Upper lobe of left lung (tissue), 6 donors: ENCODE data around the gene RTL3. TPM values are rescaled to one million over a fixed set of nuclear protein-coding genes. Genes with fewer than 3 reads are reported as not detected.

Experiments used
- ATAC-seq, 2 donors: fragments of 200-7000 bp; cut with Tn5 transposase; one replicate each; pipeline ENCODE4 v1.9.1; 2022; ENCODE audit warnings: mild to moderate bottlenecking in 2 of 2, moderate library complexity in 2 of 2; ENCODE audit not compliant: low FRiP score in 2 of 2
- DNase-seq, 2 donors: peaks; one replicate each; pipeline ENCODE4 v3.0.0-alpha.2; 2019 to 2020
- H3K27ac ChIP-seq, 4 donors: fragments of 200-600 bp; sonication (generic); one replicate each; pipeline ENCODE4 v1.5.1; 2016 to 2019
- H3K27me3 ChIP-seq, 4 donors: fragments of 200-600 bp; sonication (generic); one replicate each; pipeline ENCODE4 v1.5.1; 2017 to 2019
- H3K36me3 ChIP-seq, 4 donors: fragments of 200-600 bp; sonication (generic); one replicate each; pipeline ENCODE4 v1.5.1; 2016 to 2019
- H3K4me1 ChIP-seq, 4 donors: fragments of 200-600 bp; sonication (generic); one replicate each; pipeline ENCODE4 v1.5.1; 2018 to 2019
- H3K4me3 ChIP-seq, 4 donors: fragments of 200-600 bp; sonication (generic); one replicate each; pipeline ENCODE4 v1.5.1; 2017 to 2019; ENCODE audit warnings: mild to moderate bottlenecking in 2 of 4, moderate library complexity in 1 of 4
- H3K9me3 ChIP-seq, 4 donors: fragments of 200-600 bp; sonication (generic); one replicate each; pipeline ENCODE4 v1.5.1; 2018 to 2019
- EP300 ChIP-seq, 4 donors: sonication (generic); formaldehyde crosslinking; IDR thresholded peaks; one replicate each; pipeline ENCODE4 v1.5.1; 2017; ENCODE audit warnings: antibody characterized with exemption in 4 of 4, control low read depth in 2 of 4
- POLR2A ChIP-seq, 4 donors: fragments of 450-650 bp; IDR thresholded peaks; one replicate each; pipeline ENCODE4 v1.5.1; 2016 to 2017; ENCODE audit warnings: antibody characterized with exemption in 4 of 4, mild to moderate bottlenecking in 2 of 4
- POLR2AphosphoS5 ChIP-seq, 2 donors: sonication (generic); formaldehyde crosslinking; IDR thresholded peaks; one replicate each; pipeline ENCODE4 v1.5.1; 2017; ENCODE audit warnings: antibody characterized with exemption in 2 of 2
- WGBS, 2 donors: methylation state at CpG; one replicate each; pipeline ENCODE4 v1.1.5; 2017 to 2018; 5-methylcytosine and 5-hydroxymethylcytosine counted together
- total RNA-seq, 6 donors: library from RNA; depleted of rRNA in 4 of 6; stranded (reverse); fragments of >200 nt in 4 of 6; gene quantifications; one replicate each; pipeline versions ENCODE4 v1.1.0 to v1.2.1, GENCODE V29; 2016 to 2021
- TF ChIP-seq, protein P1 (sequence below), 6 experiments: fragments of 450-650 bp in 4 of 6; fragments of 200-600 bp in 2 of 6; sonication (generic) in 2 of 6; IDR thresholded peaks; one replicate each; pipeline ENCODE4 v1.5.1; 2016 to 2019; ENCODE audit warnings: antibody characterized with exemption in 6 of 6
- donor health status: DM: no; HTN: no; CAD: no; lungs with moderate emphysema.
- donor health status: DM: no; HTN: yes; CAD: no; lungs with severe emphysema.

RTL3 gene, protein sequence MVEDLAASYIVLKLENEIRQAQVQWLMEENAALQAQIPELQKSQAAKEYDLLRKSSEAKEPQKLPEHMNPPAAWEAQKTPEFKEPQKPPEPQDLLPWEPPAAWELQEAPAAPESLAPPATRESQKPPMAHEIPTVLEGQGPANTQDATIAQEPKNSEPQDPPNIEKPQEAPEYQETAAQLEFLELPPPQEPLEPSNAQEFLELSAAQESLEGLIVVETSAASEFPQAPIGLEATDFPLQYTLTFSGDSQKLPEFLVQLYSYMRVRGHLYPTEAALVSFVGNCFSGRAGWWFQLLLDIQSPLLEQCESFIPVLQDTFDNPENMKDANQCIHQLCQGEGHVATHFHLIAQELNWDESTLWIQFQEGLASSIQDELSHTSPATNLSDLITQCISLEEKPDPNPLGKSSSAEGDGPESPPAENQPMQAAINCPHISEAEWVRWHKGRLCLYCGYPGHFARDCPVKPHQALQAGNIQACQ
- under 1 TPM in 2 of 6 donors, not detected in 4; 0.10 to 0.31 TPM for total RNA-seq

DNA sequence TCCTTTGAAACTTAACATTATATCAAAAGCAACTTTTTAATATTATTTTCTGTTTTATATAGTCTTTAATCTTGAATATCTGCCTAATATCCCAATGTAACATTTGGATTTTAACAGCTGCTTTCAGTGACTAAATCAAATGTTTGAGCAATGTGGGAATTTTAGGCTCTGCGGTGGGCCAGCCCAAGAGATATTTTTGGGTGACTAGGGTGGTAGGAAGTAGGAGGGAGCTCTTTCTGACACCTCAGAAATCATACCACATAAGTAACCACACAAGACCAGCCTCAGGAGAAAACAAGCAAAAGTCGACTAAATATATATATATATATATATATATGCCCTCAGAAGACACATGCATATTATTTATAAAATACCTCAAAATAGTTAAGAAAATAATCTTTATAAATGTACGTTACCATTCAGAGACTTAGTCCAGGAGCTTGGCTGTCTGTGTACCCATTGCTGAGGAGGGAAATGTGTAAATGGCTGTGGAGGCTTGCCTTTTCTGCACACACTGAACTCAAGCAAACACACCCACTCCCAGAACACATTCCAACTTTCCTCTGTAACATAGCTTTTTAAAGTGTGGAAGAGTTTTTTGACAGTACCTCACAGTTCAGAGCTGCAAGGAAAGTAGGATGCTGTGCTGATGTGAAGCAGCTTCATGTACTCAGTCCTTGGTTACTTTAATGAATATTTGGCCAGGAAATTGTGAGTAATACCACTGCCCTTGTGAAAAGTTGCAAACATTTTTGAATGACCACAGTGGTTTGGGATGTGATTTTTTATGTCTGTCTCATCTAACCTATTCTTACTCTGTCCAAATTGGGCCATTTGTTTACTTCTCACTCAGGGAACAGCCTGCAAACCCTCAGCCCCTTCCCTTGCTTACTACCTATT, at the start of gene RTL3:
TSS of gene RTL3 (minus strand) at position 484 of the 900 bp plus-strand sequence. CDS start 908 bp downstream, outside the sequence.
- no peaks in the 10 kb centered on the region for H3K27me3 ChIP-seq
- H3K36me3 ChIP-seq: no peaks in the 10 kb centered on the region
- DNase-seq (no peak), ATAC-seq (peak in 1 of 2 donors; percentile 52)
- no peak within 1 kb of the TSS for H3K4me3 ChIP-seq
- WGBS, 2 donors: 40 to 58% methylated on average over 3 of the region's 3 CpGs
- TF ChIP-seq POLR2A (IDR thresholded peaks at IDR 0.05) (no peak), POLR2AphosphoS5 (IDR thresholded peaks at IDR 0.05) (no peak), EP300 (IDR thresholded peaks at IDR 0.05) (no peak)
- TF ChIP-seq, protein P1, sequence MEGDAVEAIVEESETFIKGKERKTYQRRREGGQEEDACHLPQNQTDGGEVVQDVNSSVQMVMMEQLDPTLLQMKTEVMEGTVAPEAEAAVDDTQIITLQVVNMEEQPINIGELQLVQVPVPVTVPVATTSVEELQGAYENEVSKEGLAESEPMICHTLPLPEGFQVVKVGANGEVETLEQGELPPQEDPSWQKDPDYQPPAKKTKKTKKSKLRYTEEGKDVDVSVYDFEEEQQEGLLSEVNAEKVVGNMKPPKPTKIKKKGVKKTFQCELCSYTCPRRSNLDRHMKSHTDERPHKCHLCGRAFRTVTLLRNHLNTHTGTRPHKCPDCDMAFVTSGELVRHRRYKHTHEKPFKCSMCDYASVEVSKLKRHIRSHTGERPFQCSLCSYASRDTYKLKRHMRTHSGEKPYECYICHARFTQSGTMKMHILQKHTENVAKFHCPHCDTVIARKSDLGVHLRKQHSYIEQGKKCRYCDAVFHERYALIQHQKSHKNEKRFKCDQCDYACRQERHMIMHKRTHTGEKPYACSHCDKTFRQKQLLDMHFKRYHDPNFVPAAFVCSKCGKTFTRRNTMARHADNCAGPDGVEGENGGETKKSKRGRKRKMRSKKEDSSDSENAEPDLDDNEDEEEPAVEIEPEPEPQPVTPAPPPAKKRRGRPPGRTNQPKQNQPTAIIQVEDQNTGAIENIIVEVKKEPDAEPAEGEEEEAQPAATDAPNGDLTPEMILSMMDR (IDR thresholded peaks at IDR 0.05): no peak
- no peaks in the 10 kb centered on the region for H3K4me1 ChIP-seq
- H3K9me3 ChIP-seq: no peaks in the 10 kb centered on the region
- H3K27ac ChIP-seq: no peak within 1 kb of the TSS

DNA sequence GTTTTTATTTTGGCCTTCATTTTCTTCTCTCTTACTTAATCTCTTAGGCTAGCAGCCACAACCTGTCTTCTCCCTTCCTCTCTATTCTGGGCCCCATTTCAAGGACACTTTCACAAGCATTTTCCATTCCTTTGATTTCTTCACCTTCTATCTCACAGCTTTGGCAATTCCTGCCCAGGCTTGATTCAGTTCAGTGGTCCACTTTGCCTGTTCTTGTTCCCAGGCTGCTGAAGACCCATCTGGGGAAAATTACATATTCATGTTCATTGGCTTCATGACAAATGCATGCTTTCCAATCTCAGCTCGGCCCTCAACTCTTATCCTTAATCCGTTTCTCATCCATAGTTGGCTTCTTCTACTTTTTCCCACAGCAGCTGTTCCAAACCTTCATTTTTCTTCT, 49.7 kb upstream of the RTL3 start:
- H3K36me3 ChIP-seq: no peaks in the 10 kb centered on the region

DNA sequence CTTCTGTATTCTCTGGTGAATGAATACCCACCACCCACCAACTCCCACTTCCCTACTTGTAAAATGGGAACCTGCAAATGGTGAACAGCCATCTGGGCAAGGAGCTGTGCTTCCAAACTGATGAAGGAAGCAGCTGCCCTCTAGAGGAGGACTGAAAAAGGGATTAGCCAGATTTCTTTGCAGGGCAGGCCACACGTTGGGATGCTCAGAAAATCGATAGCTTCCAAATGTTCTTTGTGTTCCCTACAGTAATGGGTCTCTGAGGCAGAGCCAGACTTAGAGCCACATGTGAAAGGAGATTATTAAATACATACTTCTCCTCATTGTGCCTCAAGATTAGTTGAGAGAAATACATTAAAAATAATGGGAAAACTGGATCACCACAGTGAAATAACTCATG, 49.1 kb upstream of the RTL3 start:
- no peak for DNase-seq
- ATAC-seq: peak in 1 of 2 donors; percentile 34
- no peak overlapping the region for H3K4me3 ChIP-seq
- no peak overlapping the region for H3K27ac ChIP-seq
- H3K36me3 ChIP-seq: no peaks in the 10 kb centered on the region
- no peaks in the 10 kb centered on the region for H3K27me3 ChIP-seq
- no peaks in the 10 kb centered on the region for H3K9me3 ChIP-seq
- H3K4me1 ChIP-seq: no peaks in the 10 kb centered on the region
- WGBS, 2 donors: 38 to 42% methylated on average over 2 of the region's 2 CpGs
- TF ChIP-seq EP300 (IDR thresholded peaks at IDR 0.05) (no peak), POLR2A (IDR thresholded peaks at IDR 0.05) (no peak), POLR2AphosphoS5 (IDR thresholded peaks at IDR 0.05) (no peak)
- TF ChIP-seq, protein P1 (IDR thresholded peaks at IDR 0.05): peak in 2 of 6 experiments; percentile 12 to 14

More for the DNA sequence above, 49.7 kb upstream of the RTL3 start:
- Histone ChIP-seq H3K27ac (no peak overlapping the region), H3K4me3 (no peak overlapping the region), H3K27me3 (no peaks in the 10 kb centered on the region), H3K4me1 (no peaks in the 10 kb centered on the region), H3K9me3 (no peaks in the 10 kb centered on the region)
- DNase-seq (no peak), ATAC-seq (no peak)
- 65 to 87% methylated on average over 2 of the region's 2 CpGs for WGBS, 2 donors
- TF ChIP-seq EP300 (IDR thresholded peaks at IDR 0.05) (no peak), POLR2A (IDR thresholded peaks at IDR 0.05) (no peak), POLR2AphosphoS5 (IDR thresholded peaks at IDR 0.05) (no peak)
- TF ChIP-seq, protein P1 (IDR thresholded peaks at IDR 0.05): no peak

DNA sequence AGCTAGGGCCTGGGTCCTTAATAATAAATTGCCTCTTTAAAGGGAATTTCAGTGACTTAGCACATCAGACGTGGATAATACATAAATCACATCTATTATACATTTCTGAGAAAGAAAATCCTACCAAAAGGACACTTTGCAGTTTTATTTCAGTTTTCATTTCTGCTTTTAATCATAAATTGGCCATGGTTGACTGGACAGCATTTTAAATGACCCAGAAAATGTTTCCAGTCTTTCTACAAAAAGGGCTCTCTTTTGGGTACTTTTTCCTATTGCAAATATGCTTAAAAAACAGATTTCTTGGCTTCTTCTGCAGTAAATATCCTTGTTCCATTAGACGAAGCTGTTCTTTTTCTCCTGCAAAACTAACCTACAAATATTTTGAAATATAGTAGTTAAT, 46.9 kb upstream of the RTL3 start:
- ATAC-seq (no peak), DNase-seq (no peak)
- Histone ChIP-seq H3K27me3 (no peaks in the 10 kb centered on the region), H3K27ac (no peak overlapping the region), H3K4me1 (no peaks in the 10 kb centered on the region), H3K36me3 (no peaks in the 10 kb centered on the region), H3K4me3 (no peak overlapping the region), H3K9me3 (no peaks in the 10 kb centered on the region)
- 52 to 62% methylated on average over 2 of the region's 2 CpGs for WGBS, 2 donors
- TF ChIP-seq, protein P1 (IDR thresholded peaks at IDR 0.05): no peak
- TF ChIP-seq POLR2AphosphoS5 (IDR thresholded peaks at IDR 0.05) (no peak), EP300 (IDR thresholded peaks at IDR 0.05) (no peak), POLR2A (IDR thresholded peaks at IDR 0.05) (no peak)
